Measurements from ENCODE around the gene ZNF618.

ZNF618 gene

GRCh38 chr9:114001794-114002261 is 125.7 kb downstream of the ZNF618 start:
- H3K4me1 ChIP-seq (ENCODE audit: insufficient read depth, poor library complexity, severe bottlenecking), result no peaks in the 10 kb centered on the region
- TF ChIP-seq, protein P1, sequence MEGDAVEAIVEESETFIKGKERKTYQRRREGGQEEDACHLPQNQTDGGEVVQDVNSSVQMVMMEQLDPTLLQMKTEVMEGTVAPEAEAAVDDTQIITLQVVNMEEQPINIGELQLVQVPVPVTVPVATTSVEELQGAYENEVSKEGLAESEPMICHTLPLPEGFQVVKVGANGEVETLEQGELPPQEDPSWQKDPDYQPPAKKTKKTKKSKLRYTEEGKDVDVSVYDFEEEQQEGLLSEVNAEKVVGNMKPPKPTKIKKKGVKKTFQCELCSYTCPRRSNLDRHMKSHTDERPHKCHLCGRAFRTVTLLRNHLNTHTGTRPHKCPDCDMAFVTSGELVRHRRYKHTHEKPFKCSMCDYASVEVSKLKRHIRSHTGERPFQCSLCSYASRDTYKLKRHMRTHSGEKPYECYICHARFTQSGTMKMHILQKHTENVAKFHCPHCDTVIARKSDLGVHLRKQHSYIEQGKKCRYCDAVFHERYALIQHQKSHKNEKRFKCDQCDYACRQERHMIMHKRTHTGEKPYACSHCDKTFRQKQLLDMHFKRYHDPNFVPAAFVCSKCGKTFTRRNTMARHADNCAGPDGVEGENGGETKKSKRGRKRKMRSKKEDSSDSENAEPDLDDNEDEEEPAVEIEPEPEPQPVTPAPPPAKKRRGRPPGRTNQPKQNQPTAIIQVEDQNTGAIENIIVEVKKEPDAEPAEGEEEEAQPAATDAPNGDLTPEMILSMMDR (IDR thresholded peaks at IDR 0.05; ENCODE audit: poor library complexity, severe bottlenecking), result no peak
- no peak overlapping the region for H3K4me3 ChIP-seq (ENCODE audit: severe bottlenecking)
- DNase-seq (ENCODE audit: low spot score), result peak; percentile 38
- H3K27ac ChIP-seq (ENCODE audit: poor library complexity, severe bottlenecking), result no peak overlapping the region
- 0 out of 2 replicates have a peak, but pooled peaks cover 4% of the 10 kb centered on the region for H3K36me3 ChIP-seq (ENCODE audit: low read depth)
- no peaks in the 10 kb centered on the region for H3K9me3 ChIP-seq (ENCODE audit: severe bottlenecking)
- H3K27me3 ChIP-seq (ENCODE audit: insufficient read depth, poor library complexity, severe bottlenecking), result no peaks in the 10 kb centered on the region
- no peak for ATAC-seq (ENCODE audit: low read depth)

DNA sequence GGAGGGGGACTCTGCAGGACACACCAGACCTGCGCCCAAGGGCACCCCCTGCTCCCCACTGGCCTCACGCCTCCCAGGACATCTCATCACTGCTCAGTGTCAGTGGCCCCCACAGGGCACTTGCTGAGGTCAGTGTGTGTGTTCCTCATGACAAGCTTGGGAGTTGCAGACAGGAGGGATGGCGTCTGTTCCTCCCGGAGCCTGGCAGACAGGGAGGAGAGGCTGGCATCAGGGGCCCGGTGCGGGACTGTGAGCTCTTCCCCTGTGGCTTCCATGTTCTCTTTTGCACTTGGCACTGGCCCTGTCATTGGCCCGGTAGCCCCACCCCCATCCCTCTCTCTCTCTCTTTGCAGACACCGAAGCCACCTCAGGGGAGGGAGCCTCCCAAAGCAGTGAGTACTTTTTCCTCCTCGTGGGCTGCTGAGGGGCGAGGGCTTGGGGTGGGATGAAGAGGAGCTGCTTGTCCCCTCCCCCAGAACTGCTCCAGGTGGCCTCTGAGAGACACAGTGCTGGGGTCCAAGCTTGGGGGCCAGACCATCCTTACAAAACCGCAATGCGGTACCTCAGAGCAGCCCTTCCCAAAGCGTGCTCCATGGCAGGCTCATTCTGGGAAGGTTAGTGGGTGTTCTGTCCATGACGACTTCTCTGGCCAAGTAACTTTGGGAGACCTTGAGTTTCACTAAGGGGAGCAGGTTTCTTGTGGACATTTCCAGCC is 126.3 kb downstream of the ZNF618 start:
- TF ChIP-seq, protein P1 (IDR thresholded peaks at IDR 0.05; ENCODE audit: poor library complexity, severe bottlenecking), result no peak
- Histone ChIP-seq H3K4me3 (ENCODE audit: severe bottlenecking) (no peak overlapping the region), H3K27ac (ENCODE audit: poor library complexity, severe bottlenecking) (no peak overlapping the region), H3K9me3 (ENCODE audit: severe bottlenecking) (no peaks in the 10 kb centered on the region), H3K4me1 (ENCODE audit: insufficient read depth, poor library complexity, severe bottlenecking) (no peaks in the 10 kb centered on the region), H3K36me3 (ENCODE audit: low read depth) (0 out of 2 replicates have a peak, but pooled peaks cover 4% of the 10 kb centered on the region), H3K27me3 (ENCODE audit: insufficient read depth, poor library complexity, severe bottlenecking) (no peaks in the 10 kb centered on the region)
- ATAC-seq (ENCODE audit: low read depth), result no peak
- peak; percentile 37 for DNase-seq (ENCODE audit: low spot score)

GRCh38 chr9:114002986-114003350 is 126.9 kb downstream of the ZNF618 start:
- H3K4me3 ChIP-seq (ENCODE audit: severe bottlenecking), result no peak overlapping the region
- 0 out of 2 replicates have a peak, but pooled peaks cover 4% of the 10 kb centered on the region for H3K36me3 ChIP-seq (ENCODE audit: low read depth)
- DNase-seq (ENCODE audit: low spot score), result no peak
- H3K27me3 ChIP-seq (ENCODE audit: insufficient read depth, poor library complexity, severe bottlenecking), result no peaks in the 10 kb centered on the region
- H3K4me1 ChIP-seq (ENCODE audit: insufficient read depth, poor library complexity, severe bottlenecking), result no peaks in the 10 kb centered on the region
- no peak overlapping the region for H3K27ac ChIP-seq (ENCODE audit: poor library complexity, severe bottlenecking)
- H3K9me3 ChIP-seq (ENCODE audit: severe bottlenecking), result no peaks in the 10 kb centered on the region
- TF ChIP-seq, protein P1 (IDR thresholded peaks at IDR 0.05; ENCODE audit: poor library complexity, severe bottlenecking), result no peak
- no peak for ATAC-seq (ENCODE audit: low read depth)

DNA sequence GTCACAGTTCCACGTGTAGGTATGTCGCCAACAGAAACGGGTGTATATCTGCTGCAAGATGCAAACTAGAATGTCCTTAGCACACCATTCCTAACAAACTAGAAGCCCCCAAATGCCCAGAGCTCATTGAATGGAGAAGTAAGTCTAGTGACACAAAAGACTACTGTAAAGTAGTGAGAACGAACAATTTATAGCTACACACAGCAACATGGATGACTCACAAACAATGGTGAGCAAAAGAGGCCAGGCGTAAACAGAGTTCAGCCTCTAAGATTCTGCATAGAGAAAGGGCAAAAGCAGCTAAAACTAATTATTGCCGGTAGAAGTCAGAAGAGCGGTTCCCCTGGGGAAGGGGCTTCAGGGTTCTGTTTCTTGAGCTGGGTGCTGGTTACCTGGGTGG is 127.2 kb downstream of the ZNF618 start:
- TF ChIP-seq, protein P1 (IDR thresholded peaks at IDR 0.05; ENCODE audit: poor library complexity, severe bottlenecking), result no peak
- Histone ChIP-seq H3K27ac (ENCODE audit: poor library complexity, severe bottlenecking) (no peak overlapping the region), H3K36me3 (ENCODE audit: low read depth) (0 out of 2 replicates have a peak, but pooled peaks cover 4% of the 10 kb centered on the region)

DNA sequence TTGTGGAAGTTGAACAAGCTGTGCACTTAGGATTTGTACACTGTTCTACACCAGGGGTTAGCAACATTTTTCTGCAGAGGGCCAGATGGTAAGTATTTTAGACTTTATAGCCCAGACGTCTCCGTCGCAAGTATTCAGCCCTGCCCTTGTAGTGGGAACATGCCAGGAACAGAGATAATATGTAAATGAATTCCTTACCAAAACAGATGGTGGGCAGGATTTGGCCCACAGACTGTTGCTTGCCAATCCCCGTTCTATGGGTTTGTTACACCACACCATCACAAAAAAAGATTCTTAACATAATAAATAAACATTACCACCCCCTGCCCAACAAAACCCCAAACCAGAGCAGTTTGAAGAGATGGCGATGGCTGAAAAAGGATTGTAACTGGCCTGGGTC is 127.6 kb downstream of the ZNF618 start:
- DNase-seq (ENCODE audit: low spot score) (peak; percentile 2), ATAC-seq (ENCODE audit: low read depth) (no peak)
- Histone ChIP-seq H3K27ac (ENCODE audit: poor library complexity, severe bottlenecking) (no peak overlapping the region), H3K4me3 (ENCODE audit: severe bottlenecking) (no peak overlapping the region), H3K9me3 (ENCODE audit: severe bottlenecking) (no peaks in the 10 kb centered on the region), H3K27me3 (ENCODE audit: insufficient read depth, poor library complexity, severe bottlenecking) (no peaks in the 10 kb centered on the region), H3K36me3 (ENCODE audit: low read depth) (0 out of 2 replicates have a peak, but pooled peaks cover 4% of the 10 kb centered on the region), H3K4me1 (ENCODE audit: insufficient read depth, poor library complexity, severe bottlenecking) (no peaks in the 10 kb centered on the region)
- TF ChIP-seq, protein P1 (IDR thresholded peaks at IDR 0.05; ENCODE audit: poor library complexity, severe bottlenecking), result no peak

More for the DNA sequence above, 127.2 kb downstream of the ZNF618 start:
- H3K27me3 ChIP-seq (ENCODE audit: insufficient read depth, poor library complexity, severe bottlenecking), result no peaks in the 10 kb centered on the region
- H3K9me3 ChIP-seq (ENCODE audit: severe bottlenecking), result no peaks in the 10 kb centered on the region
- no peaks in the 10 kb centered on the region for H3K4me1 ChIP-seq (ENCODE audit: insufficient read depth, poor library complexity, severe bottlenecking)
- H3K4me3 ChIP-seq (ENCODE audit: severe bottlenecking), result no peak overlapping the region
- ATAC-seq (ENCODE audit: low read depth) (no peak), DNase-seq (ENCODE audit: low spot score) (no peak)
